Ishikawa (cell line): ENCODE results near the gene DAO.

Experiments used
- CEBPB ChIP-seq: IDR thresholded peaks from 2 replicates; pipeline ENCODE4 v1.6.1; 2012
- EP300 ChIP-seq: IDR thresholded peaks from 2 replicates; pipeline ENCODE4 v1.6.1; 2012; ENCODE audit warnings: borderline replicate concordance
- MAX ChIP-seq: IDR thresholded peaks from 2 replicates; pipeline ENCODE4 v1.6.1; 2012
- RAD21 ChIP-seq: IDR thresholded peaks from 2 replicates; pipeline ENCODE4 v1.6.1; 2012; ENCODE audit warnings: low read depth
- REST ChIP-seq: IDR thresholded peaks from 2 replicates; pipeline ENCODE4 v1.6.1; 2012; ENCODE audit warnings: low read depth, mild to moderate bottlenecking
- TEAD4 ChIP-seq: IDR thresholded peaks from 2 replicates; pipeline ENCODE4 v1.6.1; 2012
- ZBTB7A ChIP-seq: IDR thresholded peaks from 2 replicates; pipeline ENCODE4 v1.6.1; 2012; ENCODE audit warnings: low read depth

GRCh38 chr12:108876550-108876949 lies 3.3 kb upstream of the DAO start:
- TF ChIP-seq TEAD4: no peak
- no peak for TF ChIP-seq EP300
- no peak for TF ChIP-seq ZBTB7A
- no peak for TF ChIP-seq RAD21
- no peak for TF ChIP-seq CEBPB
- TF ChIP-seq REST: no peak
- TF ChIP-seq MAX: no peak
